COLO668 (cell line): ENCODE data around the gene COL11A2.
"Not testable (repeated sequence)": the region's sequence is repeated elsewhere in the genome, so short reads cannot be mapped to it uniquely, and the experiment has no call there.

ENCODE experiments used
- DNase-seq: peaks from one replicate; lab custom pipeline; 2025; ENCODE audit not compliant: unreplicated experiment; lab: John Stamatoyannopoulos, UW

The COL11A2 gene

DNA sequence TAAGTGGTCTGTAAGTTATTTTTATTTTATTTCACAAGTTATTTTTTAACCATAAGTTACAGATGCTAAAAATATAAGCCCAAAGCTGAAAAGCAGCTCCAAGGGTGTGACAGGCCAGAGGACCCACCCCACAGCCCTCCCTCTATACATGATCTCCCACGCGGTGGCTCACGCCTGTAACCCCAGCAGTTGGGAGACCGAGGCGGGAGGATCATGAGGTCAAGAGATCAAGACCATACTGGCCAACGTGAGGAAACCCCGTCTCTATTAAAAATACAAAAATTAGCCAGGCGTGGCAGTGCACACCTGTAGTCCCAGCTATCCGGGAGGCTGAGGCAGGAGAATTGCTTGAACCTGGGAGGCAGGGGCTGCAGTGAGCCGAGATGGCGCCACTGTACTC is 32.2 kb downstream of the COL11A2 start:
- no peak for DNase-seq

DNA sequence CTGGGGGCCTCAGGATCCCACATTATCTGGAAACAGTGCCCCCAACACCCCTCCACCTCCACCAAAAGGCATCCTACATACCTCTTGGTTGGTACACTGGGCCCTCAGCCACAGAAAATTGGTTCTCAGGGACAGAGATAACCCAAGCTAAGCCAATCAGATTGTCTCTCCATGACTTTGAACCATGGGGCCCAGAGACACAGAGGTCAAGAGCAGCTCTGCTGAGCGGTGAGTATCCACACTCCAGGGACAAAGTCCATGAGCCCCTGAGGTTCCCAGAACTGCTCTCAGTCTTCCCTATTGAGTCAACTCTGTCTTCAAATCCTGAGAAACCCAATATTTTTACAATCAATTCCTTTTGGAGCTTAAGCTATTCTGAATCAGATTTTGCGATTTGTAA is 35.3 kb downstream of the COL11A2 start:
- no peak for DNase-seq

DNA sequence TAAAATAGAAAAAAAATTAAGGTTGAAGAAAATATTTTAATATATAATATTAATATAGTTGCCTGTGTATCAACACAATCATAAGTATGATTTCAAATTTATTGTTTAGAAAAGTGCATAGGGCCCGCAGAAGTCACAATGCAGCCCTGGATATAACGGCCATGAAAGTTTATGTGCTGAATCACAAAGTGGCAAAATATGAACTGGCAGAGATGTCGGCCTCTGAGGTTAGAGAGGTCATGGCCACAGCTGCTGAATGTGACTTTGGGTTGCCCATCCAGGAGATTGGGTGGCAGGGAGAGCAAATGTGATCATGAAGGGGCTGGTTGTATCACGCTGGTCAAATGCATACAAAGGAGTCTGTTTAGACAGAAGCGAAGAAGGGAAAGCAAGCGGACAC is 35.7 kb downstream of the COL11A2 start:
- DNase-seq: no peak

- DNase-seq: no peak
Measured at GRCh38 chr6:33154349-33154748, 37.9 kb downstream of the COL11A2 start.

GRCh38 chr6:33151050-33151449 is 41.2 kb downstream of the COL11A2 start:
- no peak for DNase-seq

- DNase-seq: not testable (repeated sequence)
Measured at GRCh38 chr6:33150560-33150959, 41.7 kb downstream of the COL11A2 start.

DNA sequence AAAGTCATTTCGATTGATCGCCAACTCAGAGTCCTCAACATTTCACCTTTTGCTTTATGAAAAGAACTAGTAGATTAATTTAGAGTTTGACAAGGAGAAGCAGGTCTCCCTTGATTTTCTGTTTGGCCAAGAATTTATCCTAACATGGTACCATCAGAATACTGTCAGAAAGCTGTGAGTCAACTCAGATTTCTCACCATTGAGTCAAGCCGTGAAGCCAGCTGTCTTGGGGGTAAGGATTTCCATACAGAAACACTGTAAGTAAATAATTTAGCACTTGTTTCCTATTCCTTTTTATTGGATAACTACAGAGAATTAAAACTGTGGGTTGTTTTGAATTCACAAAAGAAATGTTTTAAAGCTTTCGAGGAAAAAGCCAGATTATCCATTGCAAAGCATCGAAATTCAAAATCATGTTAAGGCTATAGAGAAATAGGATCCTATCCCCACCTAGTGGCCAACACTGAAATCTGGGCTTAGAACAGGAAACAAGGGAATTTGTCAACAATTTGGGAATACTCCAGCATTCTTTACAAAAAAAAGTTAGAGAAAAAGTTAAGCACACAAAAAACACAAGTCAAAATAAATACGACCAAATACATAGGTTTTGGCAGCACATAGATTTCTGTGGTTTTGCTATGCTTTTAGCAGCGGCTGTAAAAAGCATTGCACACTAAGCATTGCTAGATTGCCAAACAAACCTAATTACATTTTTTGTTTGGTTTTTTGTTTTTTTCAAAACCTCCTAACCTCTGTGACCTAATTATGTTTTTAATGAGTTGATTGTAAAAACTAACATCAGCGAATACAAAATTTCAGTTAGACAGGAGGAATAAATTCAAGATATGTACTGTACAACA is 44.2 kb downstream of the COL11A2 start:
- no peak for DNase-seq

DNA sequence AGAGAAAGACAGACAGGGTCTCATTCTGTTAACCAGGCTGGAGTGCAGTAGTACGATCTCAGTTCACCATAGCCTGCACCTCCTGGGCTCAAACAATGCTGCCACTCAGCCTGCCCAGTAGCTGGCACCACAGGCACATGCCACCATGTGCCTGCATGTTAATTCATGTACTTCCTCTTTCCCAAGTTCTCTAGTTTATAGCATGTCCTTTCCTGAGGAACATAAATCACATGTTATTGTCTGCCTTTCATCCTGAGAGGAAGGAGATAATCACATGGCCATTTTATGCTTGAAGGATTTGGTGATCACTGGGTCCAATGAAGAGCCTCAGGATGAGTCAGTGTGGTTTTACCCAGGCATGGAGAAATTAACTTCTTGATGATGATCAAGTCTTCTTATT is 47.9 kb downstream of the COL11A2 start:
- no peak for DNase-seq

- DNase-seq: no peak
Measured at GRCh38 chr6:33143113-33143770, 49.0 kb downstream of the COL11A2 start.

GRCh38 chr6:33142501-33143070 is 49.7 kb downstream of the COL11A2 start:
- DNase-seq: no peak

DNA sequence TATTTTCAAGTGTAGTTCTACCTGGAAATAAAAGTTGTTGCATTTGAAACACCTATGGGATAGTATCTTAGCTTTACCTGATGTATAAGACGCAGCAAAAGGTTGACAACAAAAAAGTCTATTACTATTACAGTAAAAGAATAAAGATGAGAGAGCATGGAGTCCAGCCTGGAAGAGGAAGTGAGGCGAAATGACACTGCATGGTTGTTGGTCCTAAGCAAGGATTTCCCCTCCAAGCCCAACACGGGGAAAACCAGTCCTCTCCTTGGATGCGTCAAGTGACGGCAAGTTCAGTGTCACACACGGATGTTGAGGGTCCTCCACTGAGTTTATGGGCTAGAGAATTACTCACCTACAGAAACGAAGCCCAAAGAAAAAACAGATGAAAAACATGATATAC is 51.7 kb downstream of the COL11A2 start:
- DNase-seq: no peak

DNA sequence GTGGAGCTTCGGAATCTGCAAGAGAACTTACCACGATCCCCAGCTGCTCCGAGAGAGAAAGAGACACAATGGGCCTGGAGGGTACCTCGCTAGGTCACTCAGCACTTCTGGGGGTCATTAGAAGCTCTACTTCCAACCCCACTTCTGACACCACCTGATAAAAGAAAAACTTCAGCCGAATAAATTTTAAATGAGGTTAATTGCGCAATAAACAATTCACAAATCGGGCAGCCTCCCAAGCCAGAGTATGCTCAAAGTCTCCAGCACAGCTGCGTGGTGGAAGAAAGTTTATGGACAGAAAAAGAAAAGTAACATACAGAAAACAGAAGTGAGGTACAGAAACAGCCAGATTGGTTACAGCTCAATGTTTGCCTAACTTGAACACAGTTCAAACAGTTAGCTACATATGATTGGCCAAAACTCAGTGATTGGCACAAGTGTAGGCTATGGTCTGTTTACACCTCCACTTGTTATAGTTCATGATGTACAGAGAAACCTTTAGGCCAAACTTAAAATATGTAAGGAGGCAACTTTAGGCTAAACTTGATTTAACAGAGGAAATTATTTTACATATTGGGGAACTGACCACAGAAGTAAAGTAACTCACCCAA is 52.6 kb downstream of the COL11A2 start:
- DNase-seq: no peak

GRCh38 chr6:33136310-33136900 is 55.9 kb downstream of the COL11A2 start:
- DNase-seq: no peak

DNA sequence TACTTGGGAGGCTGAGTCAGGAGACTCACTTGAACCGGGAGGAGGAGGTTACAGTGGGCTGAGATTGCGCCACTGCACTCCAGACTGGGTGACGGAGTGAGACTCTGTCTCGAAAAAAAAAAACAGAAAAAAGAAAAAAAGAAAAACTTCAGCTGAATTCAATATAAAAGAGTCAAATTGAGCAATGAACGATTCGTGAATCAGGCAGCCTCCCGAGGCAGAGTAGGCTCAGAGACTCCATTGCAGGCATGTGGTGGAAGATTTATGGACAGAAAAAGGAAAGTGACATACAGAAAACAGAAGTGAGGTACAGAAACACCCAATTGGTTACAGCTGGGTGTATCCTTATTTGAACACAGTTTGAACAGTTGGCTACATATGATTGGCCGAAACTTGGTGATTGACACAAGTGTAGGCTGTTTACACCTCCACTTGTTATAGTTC is 60.2 kb downstream of the COL11A2 start:
- DNase-seq: no peak

DNA sequence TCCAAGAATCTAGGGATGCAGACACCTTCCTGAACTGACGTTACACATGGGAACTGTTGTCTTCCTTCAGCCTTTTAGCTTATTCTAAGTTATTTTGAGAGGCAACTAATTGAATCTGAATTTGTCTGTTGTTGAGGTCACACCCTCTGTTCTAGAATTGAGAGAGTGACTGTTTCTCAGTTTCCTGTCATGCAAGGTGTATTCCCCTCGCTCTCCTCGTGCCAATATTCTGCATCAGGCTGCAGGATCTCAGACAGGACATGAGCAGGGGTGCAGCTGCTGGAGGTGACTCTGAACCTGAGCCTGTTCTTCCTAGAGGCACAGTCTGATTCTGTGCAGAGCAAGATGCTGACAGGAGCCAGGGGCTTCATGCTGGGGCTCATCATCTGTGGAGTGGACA is 63.9 kb downstream of the COL11A2 start:
- no peak for DNase-seq

DNA sequence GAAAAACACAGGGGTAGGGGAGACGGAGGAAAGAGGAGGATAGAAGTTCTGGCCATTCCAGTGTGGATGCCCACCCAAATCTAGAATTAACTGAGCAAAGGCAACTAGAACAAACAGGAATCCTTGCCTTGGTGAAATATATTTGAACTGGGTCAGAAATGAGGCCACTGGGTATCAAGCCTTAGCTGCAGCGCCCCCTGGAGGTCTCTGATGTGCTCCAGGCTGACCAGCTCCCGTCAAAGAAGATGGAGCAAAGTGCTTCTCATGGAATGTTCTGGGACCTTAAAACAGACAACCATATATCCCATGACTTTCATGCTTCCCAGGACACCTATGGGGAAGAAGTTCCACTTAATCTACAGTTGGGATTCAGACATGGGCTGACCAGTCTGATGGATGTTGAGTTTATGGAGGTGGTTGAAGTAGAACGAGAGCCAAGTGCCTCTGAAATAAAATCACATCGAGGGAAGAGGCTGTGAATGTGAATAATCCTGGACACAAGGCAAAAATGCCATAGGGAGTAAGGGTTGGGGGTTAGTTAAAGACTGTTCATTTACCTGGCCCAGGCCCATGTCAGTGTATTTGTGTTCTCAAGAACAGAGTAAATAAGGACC is 66.1 kb downstream of the COL11A2 start:
- DNase-seq: peak; percentile 31

DNA sequence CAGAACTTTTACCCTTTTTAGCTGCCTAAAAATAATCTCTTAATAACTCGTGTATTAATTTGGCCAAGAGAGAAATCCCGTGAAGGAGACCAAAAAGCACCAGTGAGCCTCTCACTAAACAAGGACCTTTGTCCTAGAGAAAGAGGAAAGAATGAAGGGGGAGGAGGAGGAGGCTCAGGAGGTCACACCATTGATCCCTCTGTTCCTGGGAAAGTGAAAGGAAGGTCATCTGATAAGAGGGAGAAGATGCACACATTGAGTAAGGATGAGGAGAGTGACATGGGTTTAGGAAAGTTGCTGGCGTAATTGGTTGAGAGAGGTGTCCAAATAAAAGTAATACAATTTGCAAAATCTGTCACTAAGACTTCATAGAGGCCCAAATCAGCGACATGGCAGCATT is 67.3 kb downstream of the COL11A2 start:
- no peak for DNase-seq

GRCh38 chr6:33124525-33124901 is 67.8 kb downstream of the COL11A2 start:
- no peak for DNase-seq

- DNase-seq: peak; percentile 2
Measured at GRCh38 chr6:33123732-33124524, 68.3 kb downstream of the COL11A2 start.

DNA sequence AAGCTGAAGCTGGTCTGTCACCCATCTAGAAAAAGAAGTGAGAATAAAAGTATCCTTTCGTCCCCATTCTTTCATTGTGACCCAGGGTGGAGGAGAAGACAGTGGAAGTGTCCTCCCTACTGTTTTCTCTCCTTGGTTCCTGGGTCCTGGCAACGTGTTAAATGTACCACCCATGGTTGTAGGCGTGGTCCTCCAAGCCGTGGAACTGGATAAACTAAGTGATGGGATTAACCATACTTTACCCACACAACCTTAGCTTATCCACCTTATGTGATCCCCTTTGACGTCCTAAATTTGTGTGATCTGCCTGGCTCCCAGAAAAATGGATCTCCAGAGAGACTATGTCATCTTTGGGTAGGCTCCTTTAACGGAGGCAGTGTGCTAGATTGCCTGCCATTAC is 69.1 kb downstream of the COL11A2 start:
- DNase-seq: no peak
